Panc1 (cell line): Measurements from ENCODE around the gene KCNAB1. TPM values are rescaled to one million over a fixed set of nuclear protein-coding genes. Genes with fewer than 3 reads are reported as not detected.

Experiments used
- ATAC-seq: fragments of 200-7000 bp; cut with Tn5 transposase; 2 replicates; pipeline ENCODE4 v1.9.1; 2020; ENCODE audit warnings: mild to moderate bottlenecking, moderate library complexity
- BruUV-seq: library from RNA; stranded (reverse); fragments of 400-500 nt; replicated peaks from 2 replicates; lab custom pipeline; 2021; lab: Mats Ljungman, UMichigan
- CTCF ChIA-PET: fragments of 300-600 bp; sonication (Branson Sonifier 250); formaldehyde crosslinking; loops from one replicate; lab custom pipeline; 2022; ENCODE audit warnings: antibody characterized with exemption; lab: Charles Lee
- POLR2A ChIA-PET: fragments of 300-600 bp; sonication (Branson Sonifier 250); formaldehyde crosslinking; loops from one replicate; lab custom pipeline; 2022; ENCODE audit warnings: antibody characterized with exemption; lab: Charles Lee
- DNase-seq: peaks from one replicate; pipeline ENCODE4 v3.0.0-alpha.2; 2010; ENCODE audit warnings: low read depth, low spot score
- H3K27ac ChIP-seq: 2 replicates; pipeline ENCODE4 v1.5.1; 2011; ENCODE audit warnings: mild to moderate bottlenecking, low read length, inconsistent platforms
- H3K27me3 ChIP-seq: fragments of 200-500 bp; sonication (Bioruptor generic); 2 replicates; pipeline ENCODE4 v1.6.0; 2014; ENCODE audit warnings: low read length, inconsistent platforms; ENCODE audit not compliant: control insufficient read depth, insufficient read depth
- H3K36me3 ChIP-seq: fragments of 200-500 bp; sonication (Bioruptor generic); 2 replicates; pipeline ENCODE4 v1.5.1; 2014; ENCODE audit warnings: inconsistent platforms, mild to moderate bottlenecking, low read length, moderate library complexity; ENCODE audit not compliant: control insufficient read depth, insufficient read depth
- H3K4me1 ChIP-seq: 2 replicates; pipeline ENCODE4 v1.5.1; 2011; ENCODE audit warnings: inconsistent platforms, mild to moderate bottlenecking, low read length, moderate library complexity; ENCODE audit not compliant: control insufficient read depth, insufficient read depth
- H3K4me3 ChIP-seq, 2 experiments: 2 replicates each; pipeline ENCODE4 v1.5.1; 2011 to 2012; ENCODE audit warnings: low read depth in 2 of 2, low read length in 2 of 2, mild to moderate bottlenecking in 2 of 2, inconsistent platforms in 1 of 2, moderate library complexity in 1 of 2
- H3K9me3 ChIP-seq: fragments of 200-500 bp; sonication (Bioruptor generic); 2 replicates; pipeline ENCODE4 v1.5.1; 2014; ENCODE audit warnings: low read depth, mild to moderate bottlenecking, inconsistent platforms, low read length, moderate library complexity; ENCODE audit not compliant: control insufficient read depth, insufficient read depth
- POLR2AphosphoS5 ChIP-seq: IDR thresholded peaks from 2 replicates; pipeline ENCODE4 v1.6.1; 2012; ENCODE audit warnings: mild to moderate bottlenecking, low read depth, low read length, moderate library complexity
- SIN3A ChIP-seq: IDR thresholded peaks from 2 replicates; pipeline ENCODE4 v1.6.1; 2012; ENCODE audit warnings: low read depth, mild to moderate bottlenecking, low read length, moderate library complexity, borderline replicate concordance; ENCODE audit not compliant: insufficient read depth
- TCF7L2 ChIP-seq: IDR thresholded peaks from 2 replicates; pipeline ENCODE4 v1.6.1; 2011; ENCODE audit warnings: mild to moderate bottlenecking, low read depth, low read length, inconsistent platforms
- in situ Hi-C: cut with HindIII; loops from 2 replicates; pipeline ENCODE4 v1.10.0; 2016; ENCODE audit warnings: low sequenced_read_pairs, low pct_unique_long_range_greater_than_20kb
- intact Hi-C: fragments of 100-400 bp; cut with micrococcal nuclease; formaldehyde crosslinking; loops from one replicate; pipeline ENCODE4 v1.10.0; 2022; ENCODE audit not compliant: unreplicated experiment
- total RNA-seq: library from RNA; stranded (reverse); gene quantifications from one replicate; pipeline ENCODE4 v1.2.1, GENCODE V29; 2021; ENCODE audit not compliant: unreplicated experiment
- TF ChIP-seq, protein P1 (sequence below), 2 experiments: IDR thresholded peaks; 2 replicates each; pipeline ENCODE4 v1.6.1; 2011 to 2012; ENCODE audit warnings: low read depth in 2 of 2, control low read depth in 1 of 2, low read length in 1 of 2, mild to moderate bottlenecking in 1 of 2, moderate library complexity in 1 of 2; ENCODE audit not compliant: insufficient read depth in 1 of 2
- TF ChIP-seq, protein P2 (sequence below): fragments of 450-650 bp; IDR thresholded peaks from 2 replicates; pipeline ENCODE4 v1.5.1; 2017; ENCODE audit warnings: mild to moderate bottlenecking

KCNAB1 gene
- total RNA-seq, 1 experiment from 2014 or later: not detected

DNA sequence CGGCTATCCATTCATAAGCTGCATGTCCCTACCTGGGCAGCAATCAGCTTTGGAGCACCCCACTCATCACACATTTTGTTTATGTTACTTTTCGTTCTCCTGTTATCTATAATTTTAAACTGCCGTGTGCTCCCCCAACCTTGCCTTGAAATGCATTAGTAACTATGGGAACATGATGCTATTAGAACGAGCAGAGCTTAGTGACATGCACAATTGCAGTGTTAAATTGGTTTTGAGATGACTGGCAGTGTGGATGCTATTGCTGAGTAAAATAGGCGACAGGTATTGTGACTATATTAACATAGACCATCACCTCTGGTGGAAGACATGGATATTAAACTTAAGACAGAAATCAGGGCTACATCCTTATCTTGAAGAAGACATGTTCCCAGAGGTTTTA lies 191.6 kb downstream of the KCNAB1 start:
- in situ Hi-C loops (no loop called here), intact Hi-C loops (no loop called here)
- H3K4me3 ChIP-seq: no peak overlapping the region
- H3K4me1 ChIP-seq: no peaks in the 10 kb centered on the region
- no peaks in the 10 kb centered on the region for H3K9me3 ChIP-seq
- no TSS peak for BruUV-seq
- H3K27ac ChIP-seq: no peak overlapping the region
- DNase-seq (no peak), ATAC-seq (no peak)
- POLR2A ChIA-PET: interaction anchor here (0.6 kb wide), 1 partner anchor 371 kb away, joined by 14 read pairs; no protein-coding TSS in a partner anchor
- H3K36me3 ChIP-seq: no peaks in the 10 kb centered on the region
- no peaks in the 10 kb centered on the region; the same call in 1 of the 2 replicates for H3K27me3 ChIP-seq
- CTCF ChIA-PET: no interaction called here
- TF ChIP-seq, protein P1, sequence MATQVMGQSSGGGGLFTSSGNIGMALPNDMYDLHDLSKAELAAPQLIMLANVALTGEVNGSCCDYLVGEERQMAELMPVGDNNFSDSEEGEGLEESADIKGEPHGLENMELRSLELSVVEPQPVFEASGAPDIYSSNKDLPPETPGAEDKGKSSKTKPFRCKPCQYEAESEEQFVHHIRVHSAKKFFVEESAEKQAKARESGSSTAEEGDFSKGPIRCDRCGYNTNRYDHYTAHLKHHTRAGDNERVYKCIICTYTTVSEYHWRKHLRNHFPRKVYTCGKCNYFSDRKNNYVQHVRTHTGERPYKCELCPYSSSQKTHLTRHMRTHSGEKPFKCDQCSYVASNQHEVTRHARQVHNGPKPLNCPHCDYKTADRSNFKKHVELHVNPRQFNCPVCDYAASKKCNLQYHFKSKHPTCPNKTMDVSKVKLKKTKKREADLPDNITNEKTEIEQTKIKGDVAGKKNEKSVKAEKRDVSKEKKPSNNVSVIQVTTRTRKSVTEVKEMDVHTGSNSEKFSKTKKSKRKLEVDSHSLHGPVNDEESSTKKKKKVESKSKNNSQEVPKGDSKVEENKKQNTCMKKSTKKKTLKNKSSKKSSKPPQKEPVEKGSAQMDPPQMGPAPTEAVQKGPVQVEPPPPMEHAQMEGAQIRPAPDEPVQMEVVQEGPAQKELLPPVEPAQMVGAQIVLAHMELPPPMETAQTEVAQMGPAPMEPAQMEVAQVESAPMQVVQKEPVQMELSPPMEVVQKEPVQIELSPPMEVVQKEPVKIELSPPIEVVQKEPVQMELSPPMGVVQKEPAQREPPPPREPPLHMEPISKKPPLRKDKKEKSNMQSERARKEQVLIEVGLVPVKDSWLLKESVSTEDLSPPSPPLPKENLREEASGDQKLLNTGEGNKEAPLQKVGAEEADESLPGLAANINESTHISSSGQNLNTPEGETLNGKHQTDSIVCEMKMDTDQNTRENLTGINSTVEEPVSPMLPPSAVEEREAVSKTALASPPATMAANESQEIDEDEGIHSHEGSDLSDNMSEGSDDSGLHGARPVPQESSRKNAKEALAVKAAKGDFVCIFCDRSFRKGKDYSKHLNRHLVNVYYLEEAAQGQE (IDR thresholded peaks at IDR 0.05; ENCODE audit: insufficient read depth in 1 of 2, low read depth in 2 of 2, low read length in 1 of 2): no peak
- TF ChIP-seq, protein P2, sequence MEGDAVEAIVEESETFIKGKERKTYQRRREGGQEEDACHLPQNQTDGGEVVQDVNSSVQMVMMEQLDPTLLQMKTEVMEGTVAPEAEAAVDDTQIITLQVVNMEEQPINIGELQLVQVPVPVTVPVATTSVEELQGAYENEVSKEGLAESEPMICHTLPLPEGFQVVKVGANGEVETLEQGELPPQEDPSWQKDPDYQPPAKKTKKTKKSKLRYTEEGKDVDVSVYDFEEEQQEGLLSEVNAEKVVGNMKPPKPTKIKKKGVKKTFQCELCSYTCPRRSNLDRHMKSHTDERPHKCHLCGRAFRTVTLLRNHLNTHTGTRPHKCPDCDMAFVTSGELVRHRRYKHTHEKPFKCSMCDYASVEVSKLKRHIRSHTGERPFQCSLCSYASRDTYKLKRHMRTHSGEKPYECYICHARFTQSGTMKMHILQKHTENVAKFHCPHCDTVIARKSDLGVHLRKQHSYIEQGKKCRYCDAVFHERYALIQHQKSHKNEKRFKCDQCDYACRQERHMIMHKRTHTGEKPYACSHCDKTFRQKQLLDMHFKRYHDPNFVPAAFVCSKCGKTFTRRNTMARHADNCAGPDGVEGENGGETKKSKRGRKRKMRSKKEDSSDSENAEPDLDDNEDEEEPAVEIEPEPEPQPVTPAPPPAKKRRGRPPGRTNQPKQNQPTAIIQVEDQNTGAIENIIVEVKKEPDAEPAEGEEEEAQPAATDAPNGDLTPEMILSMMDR: no peak
- TF ChIP-seq SIN3A (no peak), POLR2AphosphoS5 (no peak), TCF7L2 (no peak)

DNA sequence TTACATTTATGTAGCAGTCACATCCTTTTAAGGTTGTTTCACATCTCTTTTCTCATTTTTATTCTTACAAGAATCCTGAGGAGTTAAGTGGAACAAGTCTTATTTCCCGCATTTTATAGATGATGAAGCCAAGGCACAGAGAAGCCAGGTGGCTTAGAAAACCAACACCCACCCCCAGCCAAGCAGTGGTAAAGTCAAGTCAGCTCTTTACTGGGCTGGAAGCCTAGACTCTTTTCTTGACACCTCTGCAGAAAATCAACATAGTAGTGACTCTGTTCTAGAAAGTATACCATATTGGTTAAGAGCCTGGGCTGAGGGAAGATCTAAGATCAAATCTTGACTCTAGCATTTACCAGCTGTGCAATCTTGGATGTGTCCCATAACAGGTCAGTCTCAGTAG lies 195.7 kb downstream of the KCNAB1 start:
- ChIA-PET CTCF (no interaction called here), POLR2A (no interaction called here)
- Histone ChIP-seq H3K4me1 (no peaks in the 10 kb centered on the region), H3K9me3 (no peaks in the 10 kb centered on the region), H3K4me3 (no peak overlapping the region), H3K36me3 (no peaks in the 10 kb centered on the region), H3K27ac (no peak overlapping the region), H3K27me3 (no peaks in the 10 kb centered on the region; the same call in 1 of the 2 replicates)
- TF ChIP-seq, protein P1 (IDR thresholded peaks at IDR 0.05; ENCODE audit: insufficient read depth in 1 of 2, low read depth in 2 of 2, low read length in 1 of 2): no peak
- TF ChIP-seq POLR2AphosphoS5 (no peak), TCF7L2 (no peak), SIN3A (no peak)
- TF ChIP-seq, protein P2: no peak
- no peak for DNase-seq
- in situ Hi-C loops (no loop called here), intact Hi-C loops (no loop called here)
- no peak for ATAC-seq
- BruUV-seq: no TSS peak
